22Rv1 (cell line): ENCODE results near the gene ZNF112.
"Not testable (repeated sequence)": the region's sequence is repeated elsewhere in the genome, so short reads cannot be mapped to it uniquely, and the experiment has no call there.

Experiments used
- ZFX ChIP-seq: fragments of 450-650 bp; IDR thresholded peaks from 2 replicates; pipeline ENCODE4 v1.6.1; 2017; ENCODE audit warnings: antibody characterized with exemption, borderline replicate concordance
- TF ChIP-seq, protein P1 (sequence below): fragments of 450-650 bp; IDR thresholded peaks from 2 replicates; pipeline ENCODE4 v1.5.1; 2017; ENCODE audit warnings: mild to moderate bottlenecking

DNA sequence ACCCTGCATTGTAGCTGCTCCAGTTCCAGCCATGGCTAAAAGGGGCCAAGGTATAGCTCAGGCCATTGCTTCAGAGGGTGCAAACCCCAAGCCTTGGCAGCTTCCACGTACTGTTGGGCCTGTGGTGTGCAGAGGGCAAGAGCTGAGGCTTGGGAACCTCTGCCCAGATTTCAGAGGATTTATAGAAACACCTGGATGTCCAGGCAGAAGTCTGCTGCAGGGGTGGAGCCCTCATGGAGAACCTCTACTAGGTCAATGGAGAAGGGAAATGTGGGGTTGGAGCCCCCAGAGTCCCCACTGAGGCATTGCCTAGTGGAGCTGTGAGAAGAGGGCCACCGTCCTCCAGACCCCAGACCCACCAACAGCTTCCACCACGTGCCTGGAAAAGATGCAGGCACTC lies 21.8 kb downstream of the ZNF112 start:
- TF ChIP-seq, protein P1, sequence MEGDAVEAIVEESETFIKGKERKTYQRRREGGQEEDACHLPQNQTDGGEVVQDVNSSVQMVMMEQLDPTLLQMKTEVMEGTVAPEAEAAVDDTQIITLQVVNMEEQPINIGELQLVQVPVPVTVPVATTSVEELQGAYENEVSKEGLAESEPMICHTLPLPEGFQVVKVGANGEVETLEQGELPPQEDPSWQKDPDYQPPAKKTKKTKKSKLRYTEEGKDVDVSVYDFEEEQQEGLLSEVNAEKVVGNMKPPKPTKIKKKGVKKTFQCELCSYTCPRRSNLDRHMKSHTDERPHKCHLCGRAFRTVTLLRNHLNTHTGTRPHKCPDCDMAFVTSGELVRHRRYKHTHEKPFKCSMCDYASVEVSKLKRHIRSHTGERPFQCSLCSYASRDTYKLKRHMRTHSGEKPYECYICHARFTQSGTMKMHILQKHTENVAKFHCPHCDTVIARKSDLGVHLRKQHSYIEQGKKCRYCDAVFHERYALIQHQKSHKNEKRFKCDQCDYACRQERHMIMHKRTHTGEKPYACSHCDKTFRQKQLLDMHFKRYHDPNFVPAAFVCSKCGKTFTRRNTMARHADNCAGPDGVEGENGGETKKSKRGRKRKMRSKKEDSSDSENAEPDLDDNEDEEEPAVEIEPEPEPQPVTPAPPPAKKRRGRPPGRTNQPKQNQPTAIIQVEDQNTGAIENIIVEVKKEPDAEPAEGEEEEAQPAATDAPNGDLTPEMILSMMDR: not testable (repeated sequence)
- not testable (repeated sequence) for TF ChIP-seq ZFX
